ENCODE measurements around the gene DEGS1. TPM values are rescaled to one million over a fixed set of nuclear protein-coding genes. Genes with fewer than 3 reads are reported as not detected.

DEGS1 gene
- total RNA-seq, 4 donors from 2014 or later: 19.1 to 32.9 (median 22.6) TPM

- Histone ChIP-seq H3K27ac (no peak overlapping the region), H3K4me3 (no peak overlapping the region), H3K27me3 (no peaks in the 10 kb centered on the region), H3K9me3 (no peaks in the 10 kb centered on the region), H3K36me3 (peaks cover 0 to 23% (median 7%) of the 10 kb centered on the region in 4 donors), H3K4me1 (no peaks in the 10 kb centered on the region)
- WGBS, 2 donors (ENCODE audit: low coverage in 1 of 2): 83 to 100% methylated on average over 3 of the region's 3 CpGs
- no peak for DNase-seq
- no peak for TF ChIP-seq POLR2AphosphoS5 (IDR thresholded peaks at IDR 0.05)
- intact Hi-C loops (cut with DNase I; ENCODE audit: low total_unique reads) (no loop called here), in situ Hi-C loops (cut with MboI; ENCODE audit: low pct_ligation_motif_present in 1 of 4, low pct_unique_long_range_greater_than_20kb in 1 of 4, low sequenced_read_pairs in 3 of 4) (no loop called here)
These were observed 41.3 kb upstream of the DEGS1 start for GRCh38 chr1:224141693-224142092.

DNA sequence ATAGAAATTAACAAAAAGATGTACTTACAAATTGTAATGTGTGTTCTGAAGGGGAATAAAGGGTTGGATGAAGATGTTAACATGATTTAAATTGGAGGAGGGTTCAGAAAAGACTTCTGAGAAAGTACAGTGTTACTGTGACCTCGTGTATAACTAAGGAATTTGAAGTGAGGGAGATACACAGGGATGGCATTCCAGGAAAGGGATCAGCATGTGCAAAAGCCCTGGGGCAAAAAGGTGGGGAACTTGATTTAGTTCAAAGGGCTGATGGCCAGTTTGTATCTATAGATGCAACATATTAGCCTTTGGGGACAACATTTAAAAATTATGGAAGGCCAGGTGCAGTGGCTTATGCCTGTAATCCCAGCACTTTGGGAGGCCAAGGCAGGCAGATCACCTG, 33.3 kb upstream of the DEGS1 start:
- intact Hi-C loops (cut with DNase I; ENCODE audit: low total_unique reads): no loop called here
- in situ Hi-C loops (cut with MboI; ENCODE audit: low pct_ligation_motif_present in 1 of 4, low pct_unique_long_range_greater_than_20kb in 1 of 4, low sequenced_read_pairs in 3 of 4): no loop called here
- H3K9me3 ChIP-seq: no peaks in the 10 kb centered on the region
- no peak for TF ChIP-seq POLR2AphosphoS5 (IDR thresholded peaks at IDR 0.05)
- no peak for TF ChIP-seq CTCF (IDR thresholded peaks at IDR 0.05)
- TF ChIP-seq EP300 (IDR thresholded peaks at IDR 0.05; ENCODE audit: low read depth): no peak
- no peak for TF ChIP-seq POLR2A (IDR thresholded peaks at IDR 0.05)
- H3K4me3 ChIP-seq: no peak overlapping the region
- DNase-seq: no peak
- peaks cover 0 to 5% (median 0%) of the 10 kb centered on the region in 4 donors for H3K36me3 ChIP-seq
- no peak overlapping the region for H3K27ac ChIP-seq
- H3K4me1 ChIP-seq: no peaks in the 10 kb centered on the region
- H3K27me3 ChIP-seq: no peaks in the 10 kb centered on the region
- 68 to 75% methylated on average over 1 of the region's 1 CpG for WGBS, 2 donors (ENCODE audit: low coverage in 1 of 2)

GRCh38 chr1:224151117-224151516, 31.9 kb upstream of the DEGS1 start:
- DNase-seq: no peak
- no peak overlapping the region for H3K27ac ChIP-seq
- WGBS, 2 donors (ENCODE audit: low coverage in 1 of 2): 80 to 94% methylated on average over 3 of the region's 3 CpGs
- intact Hi-C loops (cut with DNase I; ENCODE audit: low total_unique reads) (no loop called here), in situ Hi-C loops (cut with MboI; ENCODE audit: low pct_ligation_motif_present in 1 of 4, low pct_unique_long_range_greater_than_20kb in 1 of 4, low sequenced_read_pairs in 3 of 4) (no loop called here)
- TF ChIP-seq CTCF (IDR thresholded peaks at IDR 0.05): no peak
- TF ChIP-seq EP300 (IDR thresholded peaks at IDR 0.05; ENCODE audit: low read depth): no peak
- no peak for TF ChIP-seq POLR2A (IDR thresholded peaks at IDR 0.05)
- no peak for TF ChIP-seq POLR2AphosphoS5 (IDR thresholded peaks at IDR 0.05)
- H3K4me3 ChIP-seq: no peak overlapping the region
- H3K27me3 ChIP-seq: no peaks in the 10 kb centered on the region
- H3K9me3 ChIP-seq: no peaks in the 10 kb centered on the region
- H3K4me1 ChIP-seq: no peaks in the 10 kb centered on the region
- peaks cover 0 to 5% (median 0%) of the 10 kb centered on the region in 4 donors for H3K36me3 ChIP-seq

GRCh38 chr1:224157316-224157715, 25.7 kb upstream of the DEGS1 start:
- no peak for DNase-seq
- Histone ChIP-seq H3K27me3 (no peaks in the 10 kb centered on the region), H3K9me3 (no peaks in the 10 kb centered on the region), H3K4me3 (no peak overlapping the region), H3K27ac (no peak overlapping the region), H3K4me1 (no peaks in the 10 kb centered on the region), H3K36me3 (peaks cover 0 to 32% (median 13%) of the 10 kb centered on the region in 4 donors)
- TF ChIP-seq POLR2AphosphoS5 (IDR thresholded peaks at IDR 0.05): no peak
- TF ChIP-seq POLR2A (IDR thresholded peaks at IDR 0.05): no peak
- TF ChIP-seq EP300 (IDR thresholded peaks at IDR 0.05; ENCODE audit: low read depth): no peak
- TF ChIP-seq CTCF (IDR thresholded peaks at IDR 0.05): no peak
- WGBS, 2 donors (ENCODE audit: low coverage in 1 of 2): 86 to 93% methylated on average over 5 to 11 of the region's 11 CpGs
- in situ Hi-C loops (cut with MboI; ENCODE audit: low pct_ligation_motif_present in 1 of 4, low pct_unique_long_range_greater_than_20kb in 1 of 4, low sequenced_read_pairs in 3 of 4): no loop called here
- intact Hi-C loops (cut with DNase I; ENCODE audit: low total_unique reads): no loop called here

DNA sequence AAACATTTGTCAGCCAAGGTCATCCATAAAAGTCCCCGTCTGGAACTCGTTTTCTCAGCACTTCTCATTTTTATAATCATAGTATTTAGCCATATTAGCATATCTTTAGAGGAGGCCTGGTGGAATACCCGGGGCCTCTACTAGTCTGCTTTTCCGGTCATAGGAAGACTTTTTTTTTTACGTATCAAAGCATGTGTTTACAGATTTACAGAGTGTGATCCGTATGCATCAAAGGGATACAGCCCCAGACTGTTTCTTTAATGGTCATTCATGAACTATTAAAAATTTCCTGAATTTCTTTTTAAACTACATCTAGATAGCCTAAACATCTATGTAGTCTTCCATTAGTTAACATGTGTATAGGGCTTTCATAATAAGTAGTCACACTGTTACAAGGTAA, 23.5 kb upstream of the DEGS1 start:
- in situ Hi-C loops (cut with MboI; ENCODE audit: low pct_ligation_motif_present in 1 of 4, low pct_unique_long_range_greater_than_20kb in 1 of 4, low sequenced_read_pairs in 3 of 4): no loop called here
- H3K9me3 ChIP-seq: no peaks in the 10 kb centered on the region
- H3K27ac ChIP-seq: no peak overlapping the region
- intact Hi-C loops (cut with DNase I; ENCODE audit: low total_unique reads): no loop called here
- no peaks in the 10 kb centered on the region for H3K4me1 ChIP-seq
- 70 to 71% methylated on average over 6 of the region's 6 CpGs for WGBS, 2 donors (ENCODE audit: low coverage in 1 of 2)
- peaks cover 0 to 28% (median 13%) of the 10 kb centered on the region in 4 donors for H3K36me3 ChIP-seq
- no peak for TF ChIP-seq CTCF (IDR thresholded peaks at IDR 0.05)
- no peak for TF ChIP-seq POLR2AphosphoS5 (IDR thresholded peaks at IDR 0.05)
- no peak for TF ChIP-seq EP300 (IDR thresholded peaks at IDR 0.05; ENCODE audit: low read depth)
- TF ChIP-seq POLR2A (IDR thresholded peaks at IDR 0.05): no peak
- no peaks in the 10 kb centered on the region for H3K27me3 ChIP-seq
- H3K4me3 ChIP-seq: no peak overlapping the region
- DNase-seq: no peak
